ENCODE results near the gene LGALSL. TPM values are rescaled to one million over a fixed set of nuclear protein-coding genes. Genes with fewer than 3 reads are reported as not detected.

The LGALSL gene
- polyA plus RNA-seq, 1 donor (not counting 4 experiments of a cell fraction or from before 2014, with no cell fraction given) = 55.4 TPM

- Histone ChIP-seq H3K4me1 (ENCODE audit: control insufficient read depth, extremely low read depth, insufficient read depth, low read length) (peaks cover 19% of the 10 kb centered on the region), H3K9me1 (ENCODE audit: control insufficient read depth, extremely low read depth, insufficient read depth, low read length) (peaks cover 2% of the 10 kb centered on the region), H3K9ac (ENCODE audit: control insufficient read depth, extremely low read depth, insufficient read depth, low read length) (no peak overlapping the region), H3K36me3 (ENCODE audit: control insufficient read depth in 2 of 2, extremely low read depth in 1 of 2, insufficient read depth in 2 of 2, low read length in 2 of 2) (no peaks in the 10 kb centered on the region), H4K20me1 (ENCODE audit: control insufficient read depth, extremely low read depth, insufficient read depth, low read length) (no peaks in the 10 kb centered on the region), H2AFZ (ENCODE audit: control insufficient read depth, low read length) (no peak overlapping the region), H3K9me3 (ENCODE audit: control insufficient read depth, low read depth, low read length) (no peaks in the 10 kb centered on the region), H3K27ac (ENCODE audit: control insufficient read depth, insufficient read depth, low read length) (no peak overlapping the region), H3K4me3 (ENCODE audit: control insufficient read depth in 2 of 3, extremely low read depth in 1 of 3, insufficient read depth in 2 of 3, low read depth in 1 of 3, low read length in 3 of 3) (no peak overlapping the region), H3K4me2 (ENCODE audit: control insufficient read depth, extremely low read depth, insufficient read depth, low read depth, low read length) (no peak overlapping the region), H3K79me2 (ENCODE audit: control insufficient read depth, insufficient read depth, low read length) (no peaks in the 10 kb centered on the region), H3K27me3 (ENCODE audit: control insufficient read depth, extremely low read depth, insufficient read depth, low read length) (no peaks in the 10 kb centered on the region)
- TF ChIP-seq EZH2 (IDR thresholded peaks at IDR 0.05; ENCODE audit: low read length) (no peak), CTCF (optimal IDR thresholded peaks at IDR 0.05 in 1 of 3, IDR thresholded peaks at IDR 0.05 in 1 of 3, conservative IDR thresholded peaks at IDR 0.05 in 1 of 3; ENCODE audit: extremely low read depth in 1 of 3, insufficient read depth in 2 of 3, low read length in 3 of 3) (no peak)
- dilution Hi-C loops (cut with MboI; ENCODE audit: extremely low pct_ligation_motif_present, low sequenced_read_pairs) = no loop called here
- no peak for DNase-seq (ENCODE audit: low read depth, low spot score)
- FAIRE-seq = no peak
Measured at GRCh38 chr2:64408031-64408430, 45.9 kb upstream of the LGALSL start.

GRCh38 chr2:64410671-64411070 is 43.3 kb upstream of the LGALSL start:
- FAIRE-seq (no peak), DNase-seq (ENCODE audit: low read depth, low spot score) (no peak)
- Histone ChIP-seq H3K4me2 (ENCODE audit: control insufficient read depth, extremely low read depth, insufficient read depth, low read depth, low read length) (no peak overlapping the region), H3K27me3 (ENCODE audit: control insufficient read depth, extremely low read depth, insufficient read depth, low read length) (no peaks in the 10 kb centered on the region), H4K20me1 (ENCODE audit: control insufficient read depth, extremely low read depth, insufficient read depth, low read length) (no peaks in the 10 kb centered on the region), H3K79me2 (ENCODE audit: control insufficient read depth, insufficient read depth, low read length) (no peaks in the 10 kb centered on the region), H2AFZ (ENCODE audit: control insufficient read depth, low read length) (no peak overlapping the region), H3K4me1 (ENCODE audit: control insufficient read depth, extremely low read depth, insufficient read depth, low read length) (peaks cover 4% of the 10 kb centered on the region), H3K9me1 (ENCODE audit: control insufficient read depth, extremely low read depth, insufficient read depth, low read length) (no peaks in the 10 kb centered on the region), H3K36me3 (ENCODE audit: control insufficient read depth in 2 of 2, extremely low read depth in 1 of 2, insufficient read depth in 2 of 2, low read length in 2 of 2) (no peaks in the 10 kb centered on the region), H3K4me3 (ENCODE audit: control insufficient read depth in 2 of 3, extremely low read depth in 1 of 3, insufficient read depth in 2 of 3, low read depth in 1 of 3, low read length in 3 of 3) (no peak overlapping the region), H3K27ac (ENCODE audit: control insufficient read depth, insufficient read depth, low read length) (no peak overlapping the region), H3K9me3 (ENCODE audit: control insufficient read depth, low read depth, low read length) (no peaks in the 10 kb centered on the region), H3K9ac (ENCODE audit: control insufficient read depth, extremely low read depth, insufficient read depth, low read length) (no peak overlapping the region)
- dilution Hi-C loops (cut with MboI; ENCODE audit: extremely low pct_ligation_motif_present, low sequenced_read_pairs) = no loop called here
- TF ChIP-seq CTCF (optimal IDR thresholded peaks at IDR 0.05 in 1 of 3, IDR thresholded peaks at IDR 0.05 in 1 of 3, conservative IDR thresholded peaks at IDR 0.05 in 1 of 3; ENCODE audit: extremely low read depth in 1 of 3, insufficient read depth in 2 of 3, low read length in 3 of 3) (no peak), EZH2 (IDR thresholded peaks at IDR 0.05; ENCODE audit: low read length) (no peak)
